ENCODE measurements around the gene GPR137B.

The GPR137B gene

DNA sequence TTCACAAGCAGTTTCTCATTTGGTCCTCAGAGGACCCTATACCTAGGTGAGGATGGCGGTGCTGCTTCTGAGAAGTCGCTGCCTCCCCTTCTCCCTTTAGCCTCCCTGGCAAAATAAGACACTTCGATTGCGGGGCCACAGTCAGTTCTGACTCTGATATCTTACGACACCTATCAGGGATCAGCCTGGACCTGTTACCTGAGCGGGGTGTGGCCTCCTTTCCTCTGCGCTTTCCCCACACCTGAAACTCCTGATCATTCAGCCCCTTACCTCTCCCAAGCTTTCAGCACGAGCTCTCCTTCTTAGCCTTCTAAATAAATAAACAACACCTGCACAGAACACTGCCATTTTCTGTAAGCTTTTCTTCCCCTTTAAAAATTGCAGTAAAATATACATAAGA lies 24.6 kb upstream of the GPR137B start:
- no peak for DNase-seq

DNA sequence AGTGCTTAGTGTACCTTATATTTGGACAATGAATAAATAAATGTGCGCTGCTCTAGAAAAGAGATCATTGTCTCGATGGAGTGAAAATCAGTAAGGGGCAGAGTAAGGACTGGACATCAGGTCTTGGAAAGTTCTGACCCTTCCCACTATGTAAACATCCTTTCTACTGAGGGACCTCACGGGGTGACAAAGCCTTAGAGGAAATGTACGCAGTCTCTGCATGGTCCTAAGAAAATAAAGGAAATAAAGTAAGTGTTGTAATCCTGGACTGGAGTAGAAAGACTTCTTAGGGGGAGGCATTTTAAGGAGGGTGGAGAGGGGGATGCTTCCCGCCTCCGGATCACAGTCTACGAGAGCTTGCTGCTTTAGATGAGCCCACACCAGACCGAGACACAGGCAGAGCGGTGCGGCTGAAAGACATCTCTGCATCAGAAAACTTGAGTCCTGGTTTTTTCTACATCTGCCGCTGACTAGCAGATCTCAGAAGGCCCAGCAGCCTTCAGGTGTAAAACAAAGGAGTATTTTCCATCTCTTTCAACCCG lies 22.3 kb upstream of the GPR137B start:
- DNase-seq, result no peak

DNA sequence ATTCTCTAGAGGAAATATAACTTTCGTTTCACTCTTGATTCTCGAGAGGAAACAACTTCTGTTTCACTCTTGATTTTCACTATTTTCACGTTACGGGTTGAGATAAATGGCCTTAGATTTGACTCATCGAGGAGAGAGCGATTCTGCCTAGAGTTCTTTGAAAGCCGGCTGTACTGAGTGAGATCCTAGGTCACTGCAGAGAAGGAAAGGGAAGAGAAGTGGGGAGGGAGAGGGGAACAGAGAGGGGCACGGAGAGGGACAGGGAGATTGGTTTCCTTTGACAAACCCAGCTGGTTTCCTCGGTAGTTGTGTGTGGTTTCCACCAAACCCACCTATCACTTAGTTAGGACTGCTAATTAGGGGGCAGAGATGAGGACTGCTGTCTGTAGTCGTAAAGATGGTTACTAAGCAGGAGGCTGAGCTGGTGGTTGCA lies 21.6 kb upstream of the GPR137B start:
- no peak for DNase-seq

DNA sequence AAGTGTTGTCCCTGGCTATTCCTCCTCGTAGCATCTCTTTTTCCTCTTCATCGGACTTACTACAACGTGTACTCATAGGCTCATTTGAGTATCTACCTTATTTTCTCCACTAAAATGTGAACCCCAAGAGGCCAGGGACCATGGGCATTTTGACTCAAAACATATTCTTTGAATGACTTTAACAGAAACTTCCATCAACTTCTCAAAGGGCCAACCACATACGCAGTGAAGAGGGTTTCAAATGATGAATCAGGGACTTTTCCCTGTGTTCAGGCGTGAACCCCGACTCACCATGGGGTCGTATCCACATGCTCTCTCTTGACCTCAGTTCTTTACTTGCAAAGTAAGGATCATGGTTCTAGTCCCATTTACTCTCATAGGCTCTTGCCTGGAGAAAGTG lies 20.2 kb upstream of the GPR137B start:
- DNase-seq, result peak in 1 of 2 donors; percentile 15

DNA sequence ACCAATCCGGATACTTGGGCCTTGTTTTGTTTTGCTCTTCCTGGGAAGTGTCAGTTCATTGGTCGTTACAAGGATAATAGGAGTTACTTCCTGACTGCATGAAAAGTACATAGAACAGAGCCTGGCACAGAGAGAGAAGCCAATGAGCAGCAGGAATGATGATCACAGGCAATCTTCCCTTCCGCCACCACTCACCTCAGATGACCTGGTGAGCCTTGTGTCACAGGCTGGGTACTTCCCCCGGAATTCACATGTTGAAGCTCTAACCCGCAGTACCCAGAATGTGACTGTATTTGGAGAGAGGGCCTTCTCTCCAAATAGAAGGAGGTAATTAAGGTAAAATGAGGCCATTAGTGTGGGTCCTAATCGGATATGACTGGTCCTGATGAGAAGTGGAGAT lies 18.8 kb upstream of the GPR137B start:
- no peak for DNase-seq

DNA sequence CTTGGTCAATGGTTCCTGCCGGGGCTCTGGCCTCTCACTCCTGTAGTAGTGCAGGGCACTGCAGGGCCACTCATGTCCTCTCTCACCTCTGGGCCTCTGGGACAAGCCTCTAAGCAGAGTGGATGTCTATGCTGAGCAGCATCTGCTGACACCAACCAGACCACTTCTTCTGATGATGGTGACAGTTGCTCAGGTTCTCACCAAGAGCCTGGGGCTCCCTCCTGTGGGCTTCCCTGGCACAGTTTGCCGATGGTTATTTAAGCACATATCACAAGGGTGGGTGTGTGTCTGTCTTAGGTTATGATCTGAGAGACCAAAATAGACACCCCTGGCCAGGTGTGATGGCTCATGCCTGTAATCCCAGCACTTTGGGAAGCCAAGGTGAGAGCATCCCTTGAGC lies 17.4 kb upstream of the GPR137B start:
- DNase-seq, result peak in 1 of 2 donors; percentile 10

DNA sequence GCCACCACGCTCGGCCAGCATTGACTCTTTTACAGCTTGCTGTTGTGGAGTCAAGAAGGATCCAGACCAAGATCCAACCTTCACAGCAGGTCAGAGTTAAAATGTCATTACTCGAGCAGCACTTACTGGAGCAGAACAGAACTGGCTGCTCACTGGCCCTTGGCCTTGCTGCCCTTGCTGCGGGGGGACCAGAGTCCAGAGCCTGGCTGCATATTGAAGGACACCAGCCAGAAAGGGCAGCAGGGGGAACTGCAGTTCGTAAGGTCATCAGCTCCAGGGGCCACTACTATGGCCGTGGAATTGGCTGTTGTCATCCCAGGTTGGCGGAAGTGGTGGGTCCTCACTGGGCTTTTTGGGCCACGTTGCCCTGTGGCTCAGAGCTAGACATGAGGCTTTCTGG lies 15.3 kb upstream of the GPR137B start:
- DNase-seq, result no peak

DNA sequence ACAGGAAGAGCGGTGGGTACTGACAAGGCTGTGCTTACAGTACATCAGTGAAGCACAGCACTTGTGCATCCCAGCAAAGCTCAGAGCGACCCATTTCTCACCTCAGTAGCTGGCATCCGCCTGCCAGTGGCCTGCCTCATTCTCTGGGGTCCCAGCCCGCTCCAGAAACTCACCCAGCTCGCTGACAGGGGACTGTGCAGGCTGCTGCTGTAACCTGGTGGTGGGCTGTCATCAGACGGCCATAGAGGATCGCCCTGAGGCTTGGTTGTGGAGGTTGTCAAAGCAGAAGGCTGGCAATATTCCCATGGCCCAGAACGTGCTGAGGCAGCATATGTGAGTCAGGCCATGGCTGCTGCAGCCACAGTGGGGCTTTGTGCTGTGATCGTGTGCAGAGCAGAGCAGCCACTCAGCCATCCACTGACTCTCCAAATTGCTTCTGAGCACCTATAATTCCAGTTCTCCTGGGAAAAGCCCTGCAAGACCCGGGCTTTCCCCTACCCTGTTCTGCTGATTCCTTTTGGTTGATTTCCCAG lies 13.6 kb upstream of the GPR137B start:
- DNase-seq, result no peak

DNA sequence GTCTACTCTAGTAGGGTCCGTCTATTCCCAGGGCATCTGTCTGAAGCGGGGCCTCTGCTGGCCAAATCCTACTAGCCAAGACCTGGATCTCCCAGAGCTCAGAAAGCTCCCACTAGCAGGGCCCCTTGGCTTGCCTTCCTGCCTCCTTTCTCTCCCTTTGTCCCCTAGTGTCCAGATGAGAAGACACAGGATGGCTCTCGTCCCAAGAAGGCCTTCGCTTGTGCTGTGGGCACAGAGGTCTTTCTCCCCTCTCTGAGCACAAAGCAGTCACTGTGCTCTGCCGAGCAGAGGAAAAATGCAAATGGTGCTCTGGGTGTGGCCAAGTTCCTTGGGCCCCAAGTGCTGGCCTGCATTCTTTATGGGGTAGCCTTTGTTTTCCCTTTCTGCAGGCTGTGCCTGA lies 13.0 kb upstream of the GPR137B start:
- no peak for DNase-seq

DNA sequence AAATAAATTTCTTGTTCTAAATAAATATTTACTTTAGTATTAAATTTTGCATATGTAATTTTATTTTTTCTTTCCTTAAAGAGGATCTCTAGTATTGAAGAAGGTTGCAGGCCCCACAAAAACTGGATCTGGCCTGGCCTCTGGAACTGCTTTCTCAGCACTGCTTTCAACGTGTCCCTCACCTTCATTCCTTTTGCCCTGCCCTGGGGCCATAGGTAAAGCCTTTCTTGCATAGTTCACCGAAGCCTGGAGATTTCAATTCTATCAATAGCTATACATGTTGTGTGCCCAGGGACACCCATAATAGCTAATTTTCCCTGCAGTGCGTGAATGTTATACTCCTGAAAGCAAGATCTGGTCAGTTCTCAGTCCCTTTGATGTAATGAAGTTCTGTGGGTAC lies 12.0 kb upstream of the GPR137B start:
- DNase-seq, result no peak

DNA sequence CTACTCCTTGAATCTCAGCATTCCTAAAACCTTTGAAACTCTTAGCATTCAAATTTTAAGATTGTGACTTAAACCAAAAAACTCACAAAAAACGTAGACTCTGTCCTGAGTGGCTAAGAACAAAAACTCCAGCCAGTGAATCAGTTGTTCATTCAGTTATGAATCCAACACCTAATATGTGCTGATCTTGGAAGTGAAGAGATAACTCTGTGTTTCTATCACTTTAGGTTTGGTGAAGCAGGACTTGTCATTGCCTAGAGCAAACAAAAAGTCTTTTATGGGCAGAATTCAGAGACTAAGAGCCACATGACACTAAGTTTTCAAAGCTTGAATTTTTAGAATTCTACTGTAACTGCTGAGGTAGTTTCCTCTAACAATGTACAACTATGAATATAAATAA lies 10.4 kb upstream of the GPR137B start:
- no peak for DNase-seq

DNA sequence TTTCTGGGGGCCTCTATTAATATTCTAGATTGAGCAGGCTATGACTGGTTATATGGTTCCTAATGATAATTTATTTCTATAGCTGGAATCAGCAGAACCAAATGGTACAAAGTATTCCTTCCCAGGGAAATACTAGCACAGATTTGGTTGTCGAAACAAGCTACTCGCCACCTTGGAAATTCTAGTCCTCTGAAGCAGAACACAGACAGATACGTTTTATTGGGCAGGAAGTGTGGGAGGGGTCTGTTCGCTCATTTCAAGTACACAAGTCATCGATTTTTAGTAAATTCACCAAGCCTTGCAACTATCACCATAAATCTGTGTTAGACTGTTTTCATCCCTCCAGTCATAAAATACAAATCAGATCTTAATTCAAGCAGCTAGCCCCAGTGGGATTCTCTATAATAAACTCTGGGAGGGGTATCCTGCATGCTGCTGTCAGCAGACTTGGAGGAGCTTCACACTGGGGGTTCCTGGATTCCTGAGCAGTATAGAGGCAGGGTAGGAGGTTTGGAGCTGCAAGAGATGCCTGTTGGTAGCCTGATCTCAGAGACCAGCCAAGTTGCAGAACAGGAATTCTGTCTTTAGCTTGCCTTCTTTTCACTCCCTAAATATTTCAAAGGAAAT lies 9.8 kb upstream of the GPR137B start:
- no peak for DNase-seq

DNA sequence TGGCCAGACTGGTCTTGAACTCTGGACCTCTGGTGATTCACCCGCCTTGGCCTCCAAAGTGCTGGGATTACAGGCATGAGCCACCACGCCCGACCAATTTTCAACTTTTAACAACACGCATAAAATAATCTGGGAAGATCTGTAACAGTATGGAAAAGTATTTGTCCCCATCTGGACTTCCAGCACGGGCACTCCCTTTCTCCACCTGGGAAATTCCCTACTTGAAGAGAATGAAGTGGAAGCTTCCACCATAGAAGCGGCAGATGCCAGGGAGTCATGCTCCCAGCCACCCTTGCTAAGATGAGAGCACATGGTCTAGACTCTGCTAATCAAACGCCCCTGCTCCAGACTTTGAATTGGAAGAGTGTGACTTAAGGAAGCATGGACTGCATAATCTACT lies 9.0 kb upstream of the GPR137B start:
- DNase-seq, result no peak

DNA sequence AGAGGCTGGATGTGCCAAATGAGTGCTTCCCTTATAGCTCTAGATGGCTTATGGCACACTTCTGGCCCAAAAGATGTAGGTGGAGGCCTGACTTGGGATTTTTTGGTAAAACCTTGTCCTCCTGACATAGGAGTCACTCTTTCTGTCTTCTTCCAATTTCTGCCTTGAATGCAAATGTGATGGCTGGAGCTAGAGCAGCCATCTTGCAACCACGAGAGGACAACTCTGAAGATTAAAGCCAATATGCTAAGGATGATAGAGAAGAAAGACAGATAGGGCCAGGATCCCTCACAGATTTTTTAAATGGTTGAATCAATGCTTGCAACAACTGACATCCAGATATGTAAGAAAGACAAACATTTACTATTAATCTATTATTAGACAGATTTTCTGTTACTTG lies 8.5 kb upstream of the GPR137B start:
- no peak for DNase-seq

DNA sequence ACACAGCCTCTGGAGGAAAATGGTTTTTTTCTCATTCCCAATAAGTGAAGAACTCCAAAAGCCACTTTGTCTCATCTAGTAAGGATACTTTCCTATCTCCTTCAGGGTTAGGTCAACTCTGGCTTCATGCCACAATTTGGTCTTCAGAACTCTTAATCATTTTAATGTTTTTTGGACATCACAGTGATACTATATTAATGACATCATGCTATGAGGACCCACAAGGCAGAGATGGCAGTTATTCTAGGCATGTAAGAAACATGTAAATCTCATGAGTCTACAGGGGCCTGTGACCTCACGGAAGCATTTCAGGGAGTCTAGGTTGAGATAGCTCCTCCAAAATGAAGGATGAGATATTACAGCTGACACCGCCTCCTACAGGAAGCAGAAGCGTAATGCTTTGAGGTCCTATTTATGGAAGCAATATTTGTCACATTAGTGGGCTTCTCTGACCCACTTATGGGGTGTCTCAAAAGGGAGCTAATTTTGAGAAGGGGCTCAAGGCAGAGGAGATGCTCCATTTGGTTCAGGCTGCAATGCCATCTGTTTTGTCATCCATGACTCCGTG lies 5.0 kb upstream of the GPR137B start:
- no peak for DNase-seq

DNA sequence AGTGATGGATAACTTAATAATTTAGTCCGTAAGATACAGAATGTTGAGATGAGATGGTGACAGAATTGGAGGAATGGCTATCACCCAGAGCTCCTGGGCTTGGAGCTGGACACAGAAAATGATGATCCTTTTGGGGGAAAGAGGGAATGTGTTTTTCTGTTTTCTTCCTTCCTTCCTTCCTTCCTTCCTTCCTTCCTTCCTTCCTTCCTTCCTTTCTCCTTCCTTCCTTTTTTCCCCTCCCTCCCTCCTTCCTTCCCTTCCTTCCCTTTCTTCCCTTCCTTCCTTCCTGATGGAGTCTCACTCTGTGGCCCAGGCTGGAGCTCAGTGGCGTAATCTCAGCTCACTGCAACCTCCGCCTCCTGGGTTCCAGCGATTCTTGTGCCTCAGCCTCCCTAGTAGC lies 2.8 kb upstream of the GPR137B start:
- DNase-seq, result no peak

DNA sequence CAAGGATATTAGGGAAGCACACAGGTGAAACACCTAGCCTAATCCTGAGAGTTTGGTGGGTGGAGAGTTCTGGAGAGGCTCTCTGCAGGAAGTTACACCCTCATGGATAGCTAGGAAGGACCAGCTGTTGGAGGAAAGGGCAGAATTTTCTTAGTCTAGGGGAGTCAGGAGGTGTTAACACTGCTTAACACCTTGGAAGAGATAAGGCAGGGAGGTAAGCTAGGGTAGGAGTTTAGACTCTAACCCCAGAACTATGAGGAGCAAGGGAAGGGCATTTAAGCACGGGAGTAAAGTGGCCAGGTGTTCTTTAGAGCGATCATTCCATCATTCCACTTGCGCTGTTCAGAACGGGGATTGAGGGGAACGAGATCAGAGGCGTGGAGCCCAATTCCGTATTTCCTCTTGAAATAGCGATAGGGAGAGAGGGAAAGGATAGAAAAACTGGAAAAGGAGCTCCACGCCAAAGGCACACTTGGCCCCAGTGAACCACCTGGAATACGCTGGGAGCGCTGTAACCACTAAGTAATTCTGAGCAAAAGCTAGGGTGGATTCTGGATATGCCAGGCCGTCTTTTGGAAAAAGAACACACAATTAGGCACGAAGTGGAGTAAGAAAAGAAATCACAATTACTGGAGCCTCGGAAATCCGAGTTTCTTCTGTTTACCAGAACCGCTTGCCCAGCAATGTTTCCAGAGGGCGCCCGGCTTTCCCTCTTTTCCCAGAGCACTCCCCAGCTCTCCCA lies 1.5 kb upstream of the GPR137B start:
- DNase-seq, result no peak

DNA sequence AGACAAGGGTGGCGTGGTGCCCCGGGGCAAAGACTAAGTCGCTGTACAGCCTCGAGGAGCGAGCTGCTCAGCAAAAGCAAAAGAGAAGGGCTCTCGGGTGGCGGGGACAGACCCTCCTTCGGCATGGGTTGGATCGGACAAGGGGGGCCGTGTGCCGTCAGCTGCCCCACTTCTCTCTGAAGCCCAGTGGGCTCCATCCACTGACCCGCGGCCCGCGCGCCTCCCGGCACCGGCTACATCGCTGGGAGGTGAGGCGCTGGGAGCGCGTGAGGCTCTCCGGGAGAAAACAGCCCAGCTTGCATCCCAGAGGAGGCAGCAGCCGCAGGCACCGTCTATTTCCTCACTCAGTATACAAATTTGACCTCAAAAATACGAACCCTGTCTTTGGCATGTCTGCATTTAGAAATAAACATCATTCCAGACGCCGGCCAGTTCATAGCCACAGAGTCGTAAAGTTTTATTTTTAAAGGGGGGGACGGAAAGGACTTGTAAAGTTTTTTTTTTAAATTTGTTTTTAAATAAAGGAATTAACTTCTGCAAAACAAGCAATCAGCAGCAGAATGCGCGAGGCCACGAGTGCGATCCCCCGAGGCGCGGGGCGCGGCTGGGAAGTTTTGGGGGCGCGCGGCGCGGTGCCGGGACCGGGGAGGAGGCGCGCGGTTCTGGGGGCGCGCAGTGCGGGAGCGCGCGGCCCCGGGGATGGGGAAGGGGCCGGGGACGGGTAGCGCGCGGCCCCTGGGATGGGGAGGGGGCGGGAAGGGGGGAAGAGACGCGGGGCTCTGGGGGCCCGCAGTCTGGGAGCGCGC lies 689 bp upstream of the GPR137B start:
- peak in 1 of 2 donors; percentile 39 for DNase-seq

DNA sequence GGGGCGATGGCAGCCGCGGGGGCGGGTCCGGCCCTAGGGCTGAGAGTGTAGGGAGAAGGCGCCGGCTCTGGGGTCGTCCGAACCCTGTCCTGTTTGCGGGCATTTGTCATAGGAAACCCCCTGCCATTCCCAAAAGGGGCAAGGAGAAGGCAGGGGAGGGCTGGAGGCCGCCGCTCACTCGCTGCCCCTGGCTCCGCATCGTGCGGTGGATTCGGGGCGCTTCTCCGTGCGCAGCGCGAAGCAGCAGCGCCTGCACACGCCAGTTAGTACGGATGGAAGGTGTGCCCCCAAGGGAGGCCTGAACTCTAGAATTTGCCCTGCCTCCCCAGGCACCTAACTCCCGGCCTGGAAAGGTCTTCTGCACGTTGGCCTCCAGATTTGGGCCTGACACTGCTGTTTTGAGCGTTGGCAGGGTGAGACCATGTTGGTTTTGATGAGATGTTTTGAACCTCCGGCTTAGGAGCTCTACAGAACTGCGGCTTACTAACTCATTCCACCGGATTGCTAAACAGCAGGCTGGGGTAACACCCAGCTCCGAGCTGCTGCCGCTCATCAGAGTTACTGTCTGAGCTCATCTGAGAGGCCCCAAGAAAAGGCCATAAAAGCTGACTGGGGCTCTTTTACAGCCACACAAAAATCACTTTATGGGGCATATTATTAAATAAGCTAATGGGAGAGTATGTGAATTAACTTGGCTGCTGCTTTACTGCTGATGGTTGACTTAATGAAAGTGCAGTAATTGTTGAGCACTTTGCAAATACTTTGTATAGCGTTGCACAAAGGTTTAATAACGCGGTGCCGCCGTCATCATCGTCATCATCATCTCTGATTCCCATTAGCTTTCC lies 987 bp downstream of the GPR137B start:
- peak; percentile 36 to 50 for DNase-seq

DNA sequence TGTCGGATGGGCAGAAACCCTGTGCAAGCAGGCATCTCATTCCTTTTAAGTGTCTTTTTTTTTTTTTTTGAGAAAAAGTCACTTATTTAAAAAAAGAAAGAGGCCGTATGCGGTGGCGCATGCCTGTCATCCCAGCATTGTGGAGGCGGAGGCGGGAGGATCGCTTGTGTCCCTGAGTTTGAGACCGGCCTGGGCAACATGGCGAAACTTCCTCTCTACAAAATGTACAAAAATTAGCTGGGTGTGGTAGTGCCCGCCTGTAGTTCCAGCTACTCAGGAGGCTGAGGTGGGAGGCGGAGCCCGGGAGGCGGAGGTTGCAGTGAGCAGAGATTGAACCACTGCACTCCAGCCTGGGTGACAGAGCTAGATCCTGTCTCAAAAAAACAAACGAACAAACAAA lies 1.7 kb downstream of the GPR137B start:
- DNase-seq, result no peak

DNA sequence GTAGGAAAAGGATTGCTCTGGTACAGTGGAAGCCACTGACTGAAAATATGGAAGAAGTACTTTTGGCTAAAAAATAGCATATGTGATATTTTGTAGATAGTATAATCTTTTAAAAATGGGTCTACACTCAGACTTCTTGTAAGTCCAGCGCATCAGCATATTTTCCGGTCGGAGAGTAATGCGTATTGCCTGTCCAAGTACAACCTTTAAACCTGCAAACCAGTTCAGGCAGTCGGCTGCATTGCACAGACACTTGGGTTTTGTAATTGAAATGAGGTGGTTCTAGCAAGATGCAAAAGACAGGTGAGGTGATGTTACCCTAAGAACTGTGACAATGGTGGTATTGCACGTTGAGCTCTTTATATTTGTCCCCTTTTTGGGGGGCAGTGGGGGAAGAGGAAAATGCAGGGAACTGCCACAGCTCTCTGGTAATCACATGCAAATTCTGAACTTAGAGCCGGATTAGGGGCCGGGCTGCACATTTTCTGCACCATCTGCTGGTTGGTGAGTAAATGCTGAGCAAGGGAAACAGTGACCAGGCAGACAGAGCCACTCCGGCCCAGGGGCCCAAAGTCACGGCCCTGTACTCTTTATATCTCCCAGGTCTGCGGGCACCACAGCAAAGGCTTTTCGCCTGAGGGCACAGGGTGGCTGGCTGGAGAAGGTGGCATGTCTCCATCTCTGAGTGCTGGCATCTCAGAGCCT lies 2.3 kb downstream of the GPR137B start:
- no peak for DNase-seq
